HCT116 (cell line): ENCODE measurements around the gene SCAMP1.

ENCODE experiments used
- ATF3 ChIP-seq: IDR thresholded peaks from 2 replicates; pipeline ENCODE4 v1.6.1; 2012
- CTCF ChIP-seq, 3 experiments: fragments of 200-600 bp in 1 of 3; sonication (generic) in 1 of 3; IDR thresholded peaks in 2 of 3; conservative IDR thresholded peaks in 1 of 3; 2 replicates each; pipeline ENCODE4 v1.5.1; 2012 to 2017; ENCODE audit warnings: low read depth in 2 of 3, low read length in 2 of 3, antibody characterized with exemption in 1 of 3, borderline replicate concordance in 1 of 3, control low read depth in 1 of 3, mild to moderate bottlenecking in 1 of 3, mixed read lengths in 1 of 3, mixed run types in 1 of 3, moderate library complexity in 1 of 3; ENCODE audit not compliant: insufficient read depth in 1 of 3
- EZH2phosphoT487 ChIP-seq: fragments of 200-600 bp; IDR thresholded peaks from 2 replicates; pipeline ENCODE4 v1.6.1; 2018; ENCODE audit warnings: antibody characterized with exemption, borderline replicate concordance
- MAX ChIP-seq: IDR thresholded peaks from 2 replicates; pipeline ENCODE4 v1.6.1; 2012
- POLR2AphosphoS5 ChIP-seq: IDR thresholded peaks from 2 replicates; pipeline ENCODE4 v1.6.1; 2011; ENCODE audit warnings: mild to moderate bottlenecking, low read depth, low read length, moderate library complexity

- TF ChIP-seq EZH2phosphoT487 (no peak), MAX (no peak), POLR2AphosphoS5 (no peak), ATF3 (no peak), CTCF (IDR thresholded peaks at IDR 0.05 in 2 of 3, conservative IDR thresholded peaks at IDR 0.05 in 1 of 3; ENCODE audit: borderline replicate concordance in 1 of 3, insufficient read depth in 1 of 3, low read depth in 2 of 3, low read length in 2 of 3) (no peak)
These were observed 27.2 kb downstream of the SCAMP1 start for GRCh38 chr5:78387468-78388153.
